HG03108 (cell line): ENCODE data around the gene ZNF423.

Experiments used
- ATAC-seq: cut with Tn5 transposase; IDR thresholded peaks from one replicate; pipeline ENCODE4 v1.9.1; 2021; ENCODE audit warnings: moderate library complexity; ENCODE audit not compliant: unreplicated experiment

The ZNF423 gene

DNA sequence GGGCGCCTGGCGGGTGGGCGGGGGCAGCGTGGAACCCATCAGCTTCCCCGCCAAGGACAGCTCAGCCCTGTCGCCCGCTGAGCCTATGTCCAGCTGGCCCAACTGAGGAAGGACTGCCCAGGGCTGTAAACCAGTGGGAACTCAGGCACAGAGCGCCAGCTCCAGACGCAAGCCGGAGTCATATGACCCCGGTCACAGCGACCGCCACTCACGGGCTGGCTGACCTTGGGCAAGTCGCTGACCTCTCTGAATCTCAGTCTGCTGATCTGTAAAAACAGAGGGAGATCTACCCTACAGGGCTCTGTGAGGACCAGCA is 312.3 kb downstream of the ZNF423 start:
- ATAC-seq: no peak

DNA sequence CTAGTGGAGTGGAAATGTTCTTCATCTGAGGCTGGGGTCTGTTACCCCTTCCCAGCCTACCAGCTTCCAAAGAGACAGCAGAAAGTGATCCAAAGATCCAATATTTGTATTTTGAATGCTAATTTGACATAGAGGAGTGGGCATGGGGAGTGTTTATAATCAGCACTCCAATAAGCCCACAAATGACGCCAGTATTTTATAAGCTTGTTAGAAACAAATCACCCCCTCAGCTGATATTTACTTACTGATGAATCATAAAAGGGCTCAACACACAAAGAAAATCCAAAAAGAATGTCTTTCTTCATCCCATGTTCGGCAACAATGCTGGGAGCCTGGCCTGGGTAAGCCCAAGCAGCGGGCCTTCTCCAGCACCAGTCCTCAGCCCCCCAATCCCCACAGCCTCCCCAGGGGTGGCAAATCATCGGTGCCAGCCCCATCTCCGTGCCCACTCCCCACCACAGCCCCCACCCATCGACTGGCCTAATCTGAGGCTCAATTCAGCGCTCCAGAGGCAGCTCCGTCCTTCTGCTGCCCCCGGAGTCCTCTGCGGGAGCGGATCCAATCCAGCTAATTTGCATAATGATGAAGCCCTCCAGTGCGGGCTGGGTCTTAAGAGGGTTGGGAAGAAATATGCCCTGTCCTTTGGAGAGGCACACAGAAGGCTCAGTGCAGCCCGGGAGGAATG is 312.8 kb downstream of the ZNF423 start:
- ATAC-seq: no peak

GRCh38 chr16:49542391-49542891 is 313.5 kb downstream of the ZNF423 start:
- no peak for ATAC-seq

- no peak for ATAC-seq
Observed at GRCh38 chr16:49540836-49541235, 315.1 kb downstream of the ZNF423 start.

DNA sequence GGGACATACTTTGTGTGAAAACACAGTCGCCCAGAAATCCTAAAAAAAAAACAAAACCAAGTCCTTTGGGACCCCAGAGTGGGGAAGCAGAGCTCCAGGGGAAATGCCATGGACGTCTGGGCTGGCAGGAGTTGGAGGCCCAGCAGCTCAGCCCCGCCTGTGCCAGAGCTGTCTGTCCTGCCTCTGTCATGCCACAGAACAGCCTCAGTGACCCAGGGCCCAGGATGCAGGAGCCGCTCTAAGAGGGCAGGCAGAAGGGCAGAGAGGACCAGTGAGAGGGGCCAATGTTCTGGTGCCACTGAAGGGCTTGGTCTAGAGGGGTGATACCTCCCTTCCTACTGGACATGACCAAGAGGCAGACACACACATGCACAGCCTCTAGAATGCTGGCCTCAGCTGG is 316.2 kb downstream of the ZNF423 start:
- ATAC-seq: no peak

- ATAC-seq: no peak
Observed at GRCh38 chr16:49537924-49538459, 317.9 kb downstream of the ZNF423 start.

- no peak for ATAC-seq
Observed at GRCh38 chr16:49534901-49535610, 320.9 kb downstream of the ZNF423 start.

GRCh38 chr16:49533422-49533821 is 322.5 kb downstream of the ZNF423 start:
- ATAC-seq: no peak

DNA sequence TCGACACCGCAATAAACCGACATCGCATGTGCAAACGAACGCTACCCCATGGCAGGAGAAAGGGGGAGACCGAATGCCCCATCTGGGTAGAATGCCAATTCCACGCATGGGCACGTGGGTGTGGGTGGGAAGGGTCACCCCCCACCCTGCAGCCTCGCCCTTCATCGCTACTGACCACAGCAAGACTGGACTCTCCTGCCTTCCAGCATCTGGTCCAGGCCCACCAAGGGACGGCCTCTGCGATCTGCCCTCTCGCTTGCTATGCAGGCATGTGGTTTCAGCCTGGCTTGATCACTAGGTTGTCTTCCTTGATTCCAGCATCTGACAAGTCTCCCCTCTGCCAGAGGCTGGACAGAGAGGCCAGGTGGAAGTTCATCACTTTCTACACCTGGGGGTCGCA is 323.0 kb downstream of the ZNF423 start:
- no peak for ATAC-seq

GRCh38 chr16:49531931-49532840 is 323.7 kb downstream of the ZNF423 start:
- ATAC-seq: no peak

- no peak for ATAC-seq
Observed at GRCh38 chr16:49531425-49531824, 324.5 kb downstream of the ZNF423 start.

DNA sequence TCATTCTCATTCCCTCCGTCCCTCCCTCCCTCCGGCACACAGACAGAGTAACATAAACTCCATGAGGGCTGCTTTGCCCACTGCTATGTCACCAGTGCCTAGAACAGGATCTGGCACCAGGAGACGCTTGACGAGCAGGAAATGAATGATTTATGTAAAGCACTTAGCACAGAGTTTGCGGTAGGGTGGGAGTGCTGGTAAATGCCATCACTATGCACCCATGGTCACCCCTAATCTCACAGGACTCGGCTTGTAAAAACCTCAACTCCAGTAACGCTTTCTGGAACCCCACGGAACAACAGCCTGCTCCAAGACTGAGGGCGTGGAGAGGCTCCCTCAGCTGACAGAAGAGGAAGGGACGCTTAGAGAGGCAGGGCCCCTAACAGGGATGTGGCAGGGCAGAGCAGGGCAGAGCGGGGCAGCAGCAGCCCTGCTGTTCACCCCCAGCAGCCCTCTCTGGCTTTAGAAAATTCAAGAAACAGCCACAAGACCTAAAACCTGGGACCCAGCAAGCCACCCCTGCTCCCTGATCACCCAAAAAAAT is 325.4 kb downstream of the ZNF423 start:
- no peak for ATAC-seq

GRCh38 chr16:49529411-49530045 is 326.4 kb downstream of the ZNF423 start:
- no peak for ATAC-seq

DNA sequence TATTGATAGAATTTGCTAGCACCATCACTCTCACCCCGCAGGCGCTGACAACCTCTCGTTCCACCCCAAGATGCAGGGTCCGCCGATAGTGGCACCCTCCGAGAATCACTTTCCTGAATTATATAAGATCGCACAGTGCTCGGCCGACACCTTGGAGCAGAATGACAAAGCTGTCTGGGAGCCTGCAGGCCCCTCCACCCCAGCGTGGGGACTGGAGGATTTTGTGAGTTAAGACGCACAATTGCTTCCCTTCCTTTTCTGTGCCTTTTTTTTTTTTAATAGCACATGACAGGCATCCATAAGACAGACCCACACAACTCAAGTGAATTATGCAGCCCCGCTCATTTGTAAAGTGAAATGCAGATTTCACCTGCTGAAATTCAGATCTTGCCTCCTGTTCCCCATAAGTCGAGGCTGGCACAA is 327.0 kb downstream of the ZNF423 start:
- ATAC-seq: no peak

- no peak for ATAC-seq
Observed at GRCh38 chr16:49528060-49528865, 327.6 kb downstream of the ZNF423 start.

- no peak for ATAC-seq
Observed at GRCh38 chr16:49527611-49528010, 328.3 kb downstream of the ZNF423 start.

- ATAC-seq: no peak
Observed at GRCh38 chr16:49526860-49527365, 329.0 kb downstream of the ZNF423 start.

DNA sequence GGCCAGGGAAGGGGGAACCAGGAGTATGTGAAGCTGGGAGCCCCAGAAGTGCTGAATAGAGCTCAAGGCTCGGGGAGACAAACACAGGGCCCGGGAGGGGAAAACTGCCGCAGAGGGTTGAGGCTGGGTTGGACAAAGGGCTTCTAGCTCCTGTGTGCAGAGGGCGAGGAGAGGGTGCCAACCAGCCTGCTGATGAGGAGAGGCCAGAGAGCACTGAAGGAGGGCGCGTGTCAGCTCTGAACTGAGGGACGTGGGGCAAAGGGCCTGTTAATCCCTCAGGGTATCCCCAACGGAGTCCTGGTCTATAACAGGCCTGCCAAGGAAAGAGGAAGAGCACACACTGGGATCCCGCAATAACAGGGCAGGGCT is 331.0 kb downstream of the ZNF423 start:
- ATAC-seq: no peak

DNA sequence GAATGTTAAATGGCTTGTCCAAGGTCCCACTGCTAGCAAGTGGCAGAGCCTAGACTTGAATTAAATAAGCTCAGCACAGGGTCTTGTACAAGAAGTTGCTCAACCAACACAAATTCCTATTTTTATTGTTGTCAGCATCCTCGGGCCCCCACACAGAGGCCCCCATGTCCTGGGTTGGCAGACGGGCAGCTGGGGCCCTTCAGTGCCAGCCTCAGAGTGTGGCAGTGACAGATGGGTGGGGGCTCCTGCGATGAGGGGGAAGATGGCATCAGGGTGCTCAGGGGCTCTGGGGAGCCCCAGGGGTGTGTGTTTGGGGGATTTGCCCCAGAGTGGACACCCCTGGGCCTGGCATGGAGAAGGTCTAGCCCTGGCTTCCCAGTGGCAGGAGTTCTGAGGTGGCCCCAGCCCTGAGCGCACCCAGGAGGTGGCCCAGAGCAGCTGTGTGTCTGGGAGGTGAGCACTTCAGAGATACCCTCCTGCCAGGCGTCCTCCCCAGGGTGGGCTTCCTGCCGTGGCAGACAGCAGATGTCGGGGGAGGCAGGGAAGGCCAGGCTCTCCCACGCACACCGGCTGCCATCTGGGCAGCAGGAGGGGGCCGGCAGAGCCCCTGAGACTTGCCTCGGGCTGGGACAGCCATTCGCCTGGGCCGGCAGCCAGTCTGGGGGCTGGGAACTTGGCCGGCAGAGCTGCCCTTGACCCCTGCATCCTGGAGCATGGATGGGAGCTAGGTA is 331.5 kb downstream of the ZNF423 start:
- ATAC-seq: no peak
